Right lobe of liver (tissue), 6 donors: Measurements from ENCODE around the gene TMEM154. TPM values are rescaled to one million over a fixed set of nuclear protein-coding genes. Genes with fewer than 3 reads are reported as not detected.

ENCODE experiments used
- ATAC-seq, 4 donors: fragments of 200-7000 bp; cut with Tn5 transposase; one replicate each; pipeline ENCODE4 v1.9.1; 2020; ENCODE audit warnings: mild to moderate bottlenecking in 4 of 4, moderate library complexity in 4 of 4
- DNase-seq, 3 donors: peaks; one replicate each; pipeline ENCODE4 v3.0.0-alpha.2; 2020
- H3K27ac ChIP-seq, 3 donors: fragments of 200-600 bp; one replicate each; pipeline ENCODE4 v1.8.0; 2022
- H3K27me3 ChIP-seq, 2 donors: fragments of 200-600 bp; one replicate each; pipeline ENCODE4 v1.8.0; 2022
- H3K36me3 ChIP-seq, 4 donors: fragments of 200-600 bp; sonication (generic) in 1 of 4; one replicate each; pipeline versions ENCODE4 v1.5.1 to v1.8.0; 2017 to 2022; ENCODE audit warnings: control low read depth in 1 of 4
- H3K4me1 ChIP-seq, 4 donors: fragments of 200-600 bp; sonication (generic) in 1 of 4; one replicate each; pipeline versions ENCODE4 v1.5.1 to v1.8.0; 2017 to 2022; ENCODE audit warnings: control low read depth in 1 of 4
- H3K4me3 ChIP-seq, 3 donors: fragments of 200-600 bp; one replicate each; pipeline ENCODE4 v1.8.0; 2022
- H3K9me3 ChIP-seq, 4 donors: fragments of 200-600 bp; sonication (generic) in 1 of 4; one replicate each; pipeline versions ENCODE4 v1.5.1 to v1.8.0; 2017 to 2022; ENCODE audit warnings: control low read depth in 1 of 4
- CTCF ChIP-seq, 4 donors: fragments of 200-600 bp in 3 of 4; fragments of 450-650 bp in 1 of 4; IDR thresholded peaks; one replicate each; pipeline versions ENCODE4 v1.5.1 to v1.8.0; 2016 to 2022; ENCODE audit warnings: antibody characterized with exemption in 4 of 4, mild to moderate bottlenecking in 2 of 4
- POLR2A ChIP-seq: fragments of 450-650 bp; IDR thresholded peaks from one replicate; pipeline ENCODE4 v1.6.1; 2017; ENCODE audit warnings: antibody characterized with exemption, mild to moderate bottlenecking
- WGBS: methylation state at CpG from one replicate; pipeline ENCODE4 v1.1.6; 2018; ENCODE audit warnings: low coverage, low lambda C conversion rate; ENCODE audit not compliant: insufficient coverage; ENCODE audit errors: missing lambda C conversion rate; 5-methylcytosine and 5-hydroxymethylcytosine counted together
- intact Hi-C, 2 donors: fragments of 100-400 bp; cut with DNase I; formaldehyde crosslinking; loops; one replicate each; pipeline versions ENCODE4 v1.11.2 to v1.14.1; 2022
- total RNA-seq, 6 experiments: library from RNA; depleted of rRNA in 2 of 6; stranded (reverse); fragments of >200 nt in 2 of 6; fragmentation: NEBNext Ultra II Directional in 3 of 6; extraction: Animal tissue kit (Norgen Biotek cat#: 25700) in 3 of 6; gene quantifications; one replicate each; pipeline versions ENCODE4 v1.1.0 to v1.2.4, GENCODE V29; 2016 to 2023
- donor health status: DM: no; HTN: yes; CAD: no.
- donor health status: DM: no; HTN: no; CAD: no.
- donor health status: DM: no; HTN: no; CAD: no.
- donor health status: DM: no; HTN: yes; CAD: no.
- donor health status: DM: no; HTN: yes; CAD: no.

TMEM154 gene
- total RNA-seq, 6 experiments from 2014 or later = 0.64 to 6.7 (median 2.9) TPM

GRCh38 chr4:152707632-152708031 lies 27.8 kb upstream of the TMEM154 start:
- no peaks in the 10 kb centered on the region for H3K9me3 ChIP-seq
- H3K27me3 ChIP-seq = no peaks in the 10 kb centered on the region
- H3K36me3 ChIP-seq = no peaks in the 10 kb centered on the region
- no peak overlapping the region for H3K4me3 ChIP-seq
- TF ChIP-seq CTCF (IDR thresholded peaks at IDR 0.05) (no peak), POLR2A (no peak)
- ATAC-seq = no peak
- no peaks in the 10 kb centered on the region for H3K4me1 ChIP-seq
- intact Hi-C loops = no loop called here
- WGBS = 67% methylated on average over 5 of the region's 5 CpGs
- DNase-seq = no peak
- no peak overlapping the region for H3K27ac ChIP-seq

GRCh38 chr4:152705903-152706302 lies 26.1 kb upstream of the TMEM154 start:
- ATAC-seq (no peak), DNase-seq (no peak)
- no peaks in the 10 kb centered on the region for H3K9me3 ChIP-seq
- H3K4me1 ChIP-seq = no peaks in the 10 kb centered on the region
- H3K4me3 ChIP-seq = no peak overlapping the region
- TF ChIP-seq CTCF (IDR thresholded peaks at IDR 0.05) = no peak
- 70% methylated on average over 1 of the region's 1 CpG for WGBS
- intact Hi-C loops = no loop called here
- no peak overlapping the region for H3K27ac ChIP-seq
- H3K36me3 ChIP-seq = no peaks in the 10 kb centered on the region
- no peaks in the 10 kb centered on the region for H3K27me3 ChIP-seq

- H3K4me3 ChIP-seq = no peak overlapping the region
- H3K9me3 ChIP-seq = no peaks in the 10 kb centered on the region
- H3K36me3 ChIP-seq = no peaks in the 10 kb centered on the region
- intact Hi-C loops = no loop called here
- H3K4me1 ChIP-seq = no peaks in the 10 kb centered on the region
- no peak for TF ChIP-seq CTCF (IDR thresholded peaks at IDR 0.05)
- no peak for TF ChIP-seq POLR2A
- no peaks in the 10 kb centered on the region for H3K27me3 ChIP-seq
- ATAC-seq (no peak), DNase-seq (no peak)
- WGBS = 15% methylated on average over 1 of the region's 1 CpG
- no peak overlapping the region for H3K27ac ChIP-seq
Observed at GRCh38 chr4:152704788-152705187, 25.0 kb upstream of the TMEM154 start.

GRCh38 chr4:152700151-152700550 lies 20.4 kb upstream of the TMEM154 start:
- 60% methylated on average over 1 of the region's 1 CpG for WGBS
- TF ChIP-seq CTCF (IDR thresholded peaks at IDR 0.05) = no peak
- TF ChIP-seq POLR2A = no peak
- no peak overlapping the region for H3K27ac ChIP-seq
- H3K4me3 ChIP-seq = no peak overlapping the region
- no peaks in the 10 kb centered on the region for H3K36me3 ChIP-seq
- intact Hi-C loops = no loop called here
- no peaks in the 10 kb centered on the region for H3K9me3 ChIP-seq
- DNase-seq (no peak), ATAC-seq (no peak)
- H3K4me1 ChIP-seq = no peaks in the 10 kb centered on the region
- H3K27me3 ChIP-seq = no peaks in the 10 kb centered on the region

GRCh38 chr4:152699313-152699712 lies 19.5 kb upstream of the TMEM154 start:
- no peak for DNase-seq
- Histone ChIP-seq H3K4me3 (no peak overlapping the region), H3K4me1 (no peaks in the 10 kb centered on the region), H3K36me3 (no peaks in the 10 kb centered on the region), H3K27me3 (no peaks in the 10 kb centered on the region), H3K9me3 (no peaks in the 10 kb centered on the region), H3K27ac (no peak overlapping the region)
- intact Hi-C loops = no loop called here
- ATAC-seq = no peak
- no peak for TF ChIP-seq POLR2A
- no peak for TF ChIP-seq CTCF (IDR thresholded peaks at IDR 0.05)
- 75% methylated on average over 4 of the region's 4 CpGs for WGBS
